Stimulated activated CD8-positive, alpha-beta memory T cell treated with anti-CD3 and anti-CD28 coated beads, Interleukin-12 subunit alpha, Interleukin-12 subunit beta, amount 100 ng/mL, for 1 hour (primary cell): ENCODE measurements around the gene NLRC5.

Experiments
- DNase-seq: peaks from one replicate; pipeline ENCODE4 v3.0.0-alpha.2; 2020; ENCODE audit warnings: low read depth

The NLRC5 gene, protein sequence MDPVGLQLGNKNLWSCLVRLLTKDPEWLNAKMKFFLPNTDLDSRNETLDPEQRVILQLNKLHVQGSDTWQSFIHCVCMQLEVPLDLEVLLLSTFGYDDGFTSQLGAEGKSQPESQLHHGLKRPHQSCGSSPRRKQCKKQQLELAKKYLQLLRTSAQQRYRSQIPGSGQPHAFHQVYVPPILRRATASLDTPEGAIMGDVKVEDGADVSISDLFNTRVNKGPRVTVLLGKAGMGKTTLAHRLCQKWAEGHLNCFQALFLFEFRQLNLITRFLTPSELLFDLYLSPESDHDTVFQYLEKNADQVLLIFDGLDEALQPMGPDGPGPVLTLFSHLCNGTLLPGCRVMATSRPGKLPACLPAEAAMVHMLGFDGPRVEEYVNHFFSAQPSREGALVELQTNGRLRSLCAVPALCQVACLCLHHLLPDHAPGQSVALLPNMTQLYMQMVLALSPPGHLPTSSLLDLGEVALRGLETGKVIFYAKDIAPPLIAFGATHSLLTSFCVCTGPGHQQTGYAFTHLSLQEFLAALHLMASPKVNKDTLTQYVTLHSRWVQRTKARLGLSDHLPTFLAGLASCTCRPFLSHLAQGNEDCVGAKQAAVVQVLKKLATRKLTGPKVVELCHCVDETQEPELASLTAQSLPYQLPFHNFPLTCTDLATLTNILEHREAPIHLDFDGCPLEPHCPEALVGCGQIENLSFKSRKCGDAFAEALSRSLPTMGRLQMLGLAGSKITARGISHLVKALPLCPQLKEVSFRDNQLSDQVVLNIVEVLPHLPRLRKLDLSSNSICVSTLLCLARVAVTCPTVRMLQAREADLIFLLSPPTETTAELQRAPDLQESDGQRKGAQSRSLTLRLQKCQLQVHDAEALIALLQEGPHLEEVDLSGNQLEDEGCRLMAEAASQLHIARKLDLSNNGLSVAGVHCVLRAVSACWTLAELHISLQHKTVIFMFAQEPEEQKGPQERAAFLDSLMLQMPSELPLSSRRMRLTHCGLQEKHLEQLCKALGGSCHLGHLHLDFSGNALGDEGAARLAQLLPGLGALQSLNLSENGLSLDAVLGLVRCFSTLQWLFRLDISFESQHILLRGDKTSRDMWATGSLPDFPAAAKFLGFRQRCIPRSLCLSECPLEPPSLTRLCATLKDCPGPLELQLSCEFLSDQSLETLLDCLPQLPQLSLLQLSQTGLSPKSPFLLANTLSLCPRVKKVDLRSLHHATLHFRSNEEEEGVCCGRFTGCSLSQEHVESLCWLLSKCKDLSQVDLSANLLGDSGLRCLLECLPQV (N-terminal part only)

DNA sequence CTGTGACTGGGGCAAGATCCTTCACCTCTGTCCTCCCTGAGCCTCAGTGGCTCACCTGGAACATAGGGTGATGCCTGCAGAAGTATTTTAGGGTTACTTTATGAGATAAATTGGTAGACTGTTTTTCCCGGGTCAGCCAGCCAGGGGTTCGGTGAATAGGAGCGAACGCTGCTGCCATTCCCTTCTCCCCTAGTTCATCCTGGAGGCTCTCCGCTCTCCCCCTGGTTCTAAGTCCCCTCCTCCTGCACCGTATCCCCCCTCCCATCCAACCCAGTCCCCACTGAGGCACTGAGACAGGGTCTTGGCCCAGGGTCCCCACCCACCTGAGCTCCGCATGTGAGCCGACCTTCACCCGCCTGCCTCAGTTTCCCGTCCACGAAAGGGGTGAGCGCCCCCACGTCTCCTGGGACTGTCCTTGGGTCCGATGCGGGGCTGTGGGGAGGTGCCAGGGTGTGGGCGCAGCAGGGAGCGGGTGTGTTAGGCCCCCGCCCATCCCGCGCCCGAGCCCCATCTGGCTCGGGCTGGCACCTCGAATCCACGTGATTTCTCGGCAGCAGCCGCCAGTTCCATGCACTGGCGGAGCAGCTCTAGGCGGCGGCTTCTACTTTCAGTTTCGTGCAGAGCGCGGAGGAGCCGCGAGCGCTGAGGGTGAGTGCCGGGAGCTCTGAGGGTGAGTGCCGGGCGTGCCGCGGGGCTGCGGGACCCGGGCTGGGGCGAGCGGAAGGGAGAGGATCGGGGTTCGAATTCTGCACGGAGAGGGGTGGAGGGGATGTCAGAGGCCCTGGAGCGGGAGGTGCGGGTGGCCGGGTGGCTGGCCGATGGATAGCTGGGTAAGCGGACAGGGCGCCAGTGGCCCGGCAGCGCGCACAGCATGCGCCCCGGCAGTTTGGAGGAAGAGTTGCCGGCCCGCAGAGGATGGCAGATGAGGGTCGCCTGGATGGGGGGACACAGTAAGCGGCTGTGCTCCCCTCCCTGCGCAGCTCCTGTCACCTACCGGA, at the start of gene NLRC5:
Gene NLRC5 (plus strand): TSS at position 610 of the 998 bp plus-strand sequence. CDS start 31,156 bp downstream, outside the sequence.
- DNase-seq = peak; percentile 84

DNA sequence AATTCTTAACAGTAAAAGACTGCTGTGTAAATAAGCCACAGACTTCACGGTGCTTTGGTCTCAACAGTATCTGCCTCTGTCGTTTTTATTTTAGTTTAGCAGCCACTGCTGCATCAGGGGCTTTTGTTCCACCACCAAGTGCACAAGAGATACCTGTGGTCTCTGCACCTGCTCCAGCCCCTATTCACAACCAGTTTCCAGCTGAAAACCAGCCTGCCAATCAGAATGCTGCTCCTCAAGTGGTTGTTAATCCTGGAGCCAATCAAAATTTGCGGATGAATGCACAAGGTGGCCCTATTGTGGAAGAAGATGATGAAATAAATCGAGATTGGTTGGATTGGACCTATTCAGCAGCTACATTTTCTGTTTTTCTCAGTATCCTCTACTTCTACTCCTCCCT, 49.6 kb upstream of the NLRC5 start:
- no peak for DNase-seq

DNA sequence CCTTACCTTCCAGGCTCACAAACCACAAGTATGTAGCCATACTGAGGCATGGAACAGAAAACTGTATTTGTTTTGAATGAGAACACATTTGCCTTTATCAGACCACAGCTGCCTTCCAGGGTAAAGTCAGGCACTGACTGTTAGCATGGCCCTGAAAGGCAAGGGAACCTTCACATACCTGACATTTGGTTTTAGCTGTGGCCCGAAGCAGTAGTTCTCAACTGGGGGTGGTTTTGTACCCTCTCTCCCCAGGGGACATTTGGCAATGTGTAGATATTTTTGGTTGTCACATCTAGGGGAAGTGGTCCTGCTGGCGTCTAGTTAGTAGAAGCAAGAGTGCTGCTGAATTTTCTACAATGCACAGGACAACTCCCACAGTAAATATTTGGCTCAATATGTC, 48.3 kb upstream of the NLRC5 start:
- DNase-seq = no peak

DNA sequence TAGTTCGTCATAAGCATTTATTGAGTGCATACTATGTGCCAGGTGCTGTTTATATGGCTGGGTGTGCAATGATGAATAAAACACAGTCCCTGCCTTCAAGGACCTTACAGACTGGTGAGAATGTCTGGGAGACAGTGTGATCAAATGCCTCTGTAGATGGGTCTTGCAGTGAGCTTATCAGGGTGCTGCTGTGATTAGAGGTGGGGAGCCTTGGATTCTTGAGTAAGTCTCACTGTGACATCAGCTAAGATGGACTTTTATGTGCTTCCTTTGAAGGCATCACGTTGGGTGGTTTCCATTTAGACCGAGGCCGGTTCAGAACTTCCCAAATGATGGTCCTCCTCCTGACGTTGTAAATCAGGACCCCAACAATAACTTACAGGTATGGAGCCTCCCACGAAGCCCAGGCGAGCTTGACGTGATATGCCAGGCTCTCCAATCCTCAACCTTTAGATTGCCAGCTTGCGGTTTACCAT, 47.5 kb upstream of the NLRC5 start:
- DNase-seq = no peak

DNA sequence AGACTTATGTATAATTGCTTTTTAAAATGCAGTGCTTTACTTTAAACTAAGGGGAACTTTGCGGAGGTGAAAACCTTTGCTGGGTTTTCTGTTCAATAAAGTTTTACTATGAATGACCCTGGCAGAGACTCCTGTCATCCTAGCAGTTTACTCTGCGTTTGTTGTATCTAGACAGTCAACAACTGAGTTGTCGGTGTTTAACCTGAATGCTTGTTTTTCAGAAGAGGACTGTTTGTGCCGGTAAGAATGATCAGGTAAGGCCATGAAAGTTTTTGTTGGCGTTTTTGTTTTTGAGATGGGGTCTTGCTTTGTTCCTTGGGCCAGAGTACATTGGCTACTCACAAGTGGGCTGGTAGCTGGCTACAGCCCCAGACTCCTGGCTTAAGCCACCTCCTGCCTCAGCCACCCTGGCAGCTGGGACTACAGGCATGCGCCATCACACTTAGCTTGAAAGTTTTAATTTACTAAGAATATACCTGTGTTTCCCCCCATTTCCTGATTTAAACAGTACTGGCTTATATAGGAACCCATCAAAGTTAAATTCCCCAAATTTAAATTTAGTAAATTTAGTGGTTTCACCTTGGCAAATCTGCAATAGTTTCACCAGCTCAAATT, 45.5 kb upstream of the NLRC5 start:
- DNase-seq = no peak

DNA sequence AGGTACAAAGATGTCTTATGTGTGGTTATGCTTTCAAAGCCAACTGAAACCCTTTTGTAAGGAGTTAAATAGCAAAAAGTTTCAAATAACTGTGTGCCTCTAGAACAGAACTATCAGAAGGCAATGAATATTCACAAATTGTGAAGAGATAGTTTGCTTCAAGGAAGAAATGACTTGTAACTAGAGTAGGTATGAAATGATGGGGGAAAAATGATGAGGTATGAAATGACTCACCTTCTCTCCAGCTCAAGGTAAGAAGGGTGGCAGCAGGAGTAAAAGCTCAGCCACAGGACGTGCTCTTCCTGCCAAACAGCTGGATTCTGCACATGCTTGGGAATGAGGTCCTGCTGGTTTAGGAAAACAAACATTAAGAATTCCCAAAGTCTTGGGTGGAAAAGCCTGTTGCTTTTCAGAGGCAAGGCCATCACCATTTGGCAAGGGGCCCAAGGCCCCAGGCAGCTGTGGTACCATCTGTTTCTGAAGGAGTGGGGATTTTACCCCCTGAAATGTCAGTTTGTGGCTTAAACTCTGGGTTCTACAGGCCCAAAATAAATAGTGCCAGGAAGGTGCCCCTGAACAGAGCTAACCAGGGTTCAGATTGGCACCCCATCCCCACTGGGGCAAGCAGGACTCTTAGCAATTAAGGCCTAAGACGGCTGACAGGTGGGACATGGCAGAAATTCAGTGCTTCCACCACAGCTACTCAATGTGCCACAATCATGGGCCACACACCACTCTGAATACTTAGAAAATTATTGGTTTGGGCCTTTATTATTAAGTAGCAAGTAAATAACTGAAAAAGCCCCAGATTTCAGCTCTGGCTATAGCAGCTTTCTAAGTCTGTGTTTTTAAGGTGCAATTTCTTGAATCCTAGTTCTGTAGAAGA, 44.2 kb upstream of the NLRC5 start:
- DNase-seq = no peak

DNA sequence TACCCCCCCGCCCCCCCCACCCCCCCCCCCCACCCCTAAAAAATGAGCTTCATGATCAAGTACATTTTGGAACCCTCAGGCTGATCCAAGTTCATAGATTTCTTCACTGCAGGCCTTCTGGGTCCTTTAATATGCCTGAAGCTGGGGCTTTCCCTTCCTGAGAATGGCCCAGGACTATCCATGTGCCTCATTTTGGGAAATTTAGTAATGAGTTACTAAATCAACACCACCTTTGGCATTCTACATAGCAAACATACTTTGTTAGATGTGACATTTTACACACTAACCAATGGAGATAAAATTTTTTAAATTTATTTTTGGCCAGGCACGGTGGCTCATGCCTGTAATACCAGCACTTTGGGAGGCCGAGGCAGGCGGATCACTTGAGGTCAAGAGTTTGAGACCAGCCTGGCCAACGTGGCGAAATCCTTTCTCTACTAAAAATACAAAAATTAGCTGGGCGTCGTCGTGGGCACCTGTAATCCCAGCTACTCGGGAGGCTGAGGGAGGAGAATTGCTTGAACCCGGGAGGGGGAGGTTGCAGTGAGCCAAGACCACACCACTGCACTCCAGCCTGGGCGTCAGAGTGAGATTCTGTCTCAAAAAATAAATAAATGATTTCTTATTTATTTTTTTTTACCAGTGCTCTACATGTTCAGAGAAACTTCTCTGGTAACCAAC, 43.4 kb upstream of the NLRC5 start:
- DNase-seq = no peak

DNA sequence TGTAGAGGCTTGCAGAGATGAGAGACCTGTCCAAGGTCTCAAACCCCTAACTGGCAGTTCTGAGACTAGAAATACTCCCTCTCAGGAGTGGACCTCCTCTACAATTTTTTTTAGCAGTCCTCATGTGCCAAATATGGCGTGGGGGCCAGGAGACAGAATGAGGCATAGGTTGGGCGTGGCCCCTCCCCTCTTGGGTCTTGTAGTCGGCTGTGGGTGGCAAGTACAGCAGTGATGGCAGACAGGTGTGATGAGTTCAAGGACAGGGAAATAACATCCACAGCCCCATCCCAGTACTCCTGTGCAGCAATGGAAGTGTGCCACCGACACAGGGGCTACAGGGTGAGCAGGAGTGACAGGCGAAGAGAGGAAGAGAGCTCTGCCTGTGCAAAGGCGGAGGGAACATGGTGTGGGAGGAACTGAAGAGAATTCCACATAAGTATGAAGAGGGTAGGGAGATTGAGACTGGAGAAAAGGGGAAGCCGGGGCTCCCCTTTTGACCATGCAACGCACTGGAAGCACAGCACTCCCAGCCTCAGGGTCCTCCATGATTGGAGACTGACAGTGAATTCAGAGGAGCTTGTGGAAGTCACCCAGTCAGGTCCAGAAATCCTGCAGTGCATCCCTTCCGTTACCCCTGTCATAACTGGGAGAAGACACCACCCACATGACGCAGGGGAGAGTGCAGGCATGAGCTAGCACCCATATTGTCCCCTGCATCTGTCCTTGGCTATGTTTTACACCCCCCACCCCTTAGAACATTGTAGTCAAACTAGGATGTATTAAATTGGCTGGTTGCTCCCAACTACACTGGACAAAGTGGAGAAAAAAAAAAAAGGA, 42.4 kb upstream of the NLRC5 start:
- no peak for DNase-seq

DNA sequence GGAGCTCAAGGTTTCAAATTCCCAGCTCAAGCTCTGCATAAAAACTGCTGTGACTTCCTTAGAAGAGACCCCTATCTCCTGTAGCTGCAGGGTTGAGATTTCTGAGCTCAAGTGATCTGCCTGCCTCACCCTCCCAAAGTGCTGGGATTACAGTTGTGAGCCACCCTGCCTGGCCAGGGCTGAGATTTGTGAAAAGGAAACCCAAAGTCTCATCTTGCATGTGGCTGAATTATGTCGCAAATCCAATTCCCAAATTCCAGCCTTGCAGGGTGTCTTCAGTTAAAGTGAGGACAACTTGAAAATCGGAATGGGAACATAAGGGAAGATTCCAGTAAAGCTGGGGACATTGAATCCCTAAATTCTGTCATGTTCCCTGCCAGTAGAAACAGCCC, 41.8 kb upstream of the NLRC5 start:
- no peak for DNase-seq

DNA sequence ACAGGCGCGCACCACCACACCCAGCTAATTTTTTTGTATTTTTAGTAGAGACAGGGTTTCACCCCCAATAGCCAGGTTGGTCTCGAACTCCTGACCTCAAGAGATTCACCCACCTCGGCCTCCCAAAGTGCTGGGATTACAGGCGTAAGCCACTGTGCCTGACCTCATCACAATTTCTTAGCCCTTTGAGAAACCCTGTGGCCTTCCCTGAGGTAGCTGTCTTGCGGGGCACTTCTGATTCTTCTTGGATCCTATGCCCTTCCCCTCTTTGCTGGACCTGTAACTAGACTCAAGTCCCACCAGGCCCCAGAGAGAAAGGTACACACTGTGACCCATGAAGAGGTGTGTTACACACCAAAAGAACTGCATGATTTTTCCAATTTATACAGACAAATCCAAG, 41.1 kb upstream of the NLRC5 start:
- no peak for DNase-seq

DNA sequence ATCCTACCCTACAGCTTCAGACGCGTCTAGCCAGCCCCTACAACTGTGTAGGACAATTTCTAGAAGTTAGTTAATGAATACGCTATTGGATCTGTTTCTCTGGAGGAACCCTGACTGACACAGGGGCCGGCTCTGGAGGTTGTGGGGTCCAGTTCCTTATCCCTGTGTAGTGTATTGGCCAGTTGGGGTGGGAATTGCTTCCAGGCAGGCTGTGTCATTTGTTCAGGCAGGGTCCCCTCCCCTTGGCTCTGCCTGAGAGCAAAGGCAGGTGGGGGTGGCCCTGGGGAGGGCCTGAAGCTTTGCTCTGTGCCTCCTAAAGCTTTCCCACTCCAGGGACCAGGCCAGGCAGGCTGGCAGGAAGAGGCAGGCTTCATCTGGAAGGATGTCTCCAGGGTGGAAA, 39.3 kb upstream of the NLRC5 start:
- DNase-seq = no peak

DNA sequence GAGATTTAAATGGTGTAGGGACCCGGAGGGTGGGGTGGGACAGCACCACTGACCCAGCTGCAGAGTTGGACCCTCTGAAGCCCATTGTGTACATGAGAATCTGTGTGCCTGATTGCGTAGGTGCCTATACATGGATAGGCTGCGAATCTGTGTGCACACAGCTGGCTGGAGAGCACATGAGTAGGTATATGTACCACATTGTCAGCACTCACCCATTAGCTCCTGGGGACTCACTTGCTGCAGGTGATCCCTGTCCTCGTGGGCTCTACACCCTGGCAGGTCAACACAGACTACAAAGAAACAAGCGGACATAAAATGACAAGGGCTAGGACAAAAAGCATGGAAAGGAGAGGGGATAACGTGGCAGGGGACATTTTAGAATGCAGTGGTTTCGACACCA, 38.9 kb upstream of the NLRC5 start:
- DNase-seq = no peak

DNA sequence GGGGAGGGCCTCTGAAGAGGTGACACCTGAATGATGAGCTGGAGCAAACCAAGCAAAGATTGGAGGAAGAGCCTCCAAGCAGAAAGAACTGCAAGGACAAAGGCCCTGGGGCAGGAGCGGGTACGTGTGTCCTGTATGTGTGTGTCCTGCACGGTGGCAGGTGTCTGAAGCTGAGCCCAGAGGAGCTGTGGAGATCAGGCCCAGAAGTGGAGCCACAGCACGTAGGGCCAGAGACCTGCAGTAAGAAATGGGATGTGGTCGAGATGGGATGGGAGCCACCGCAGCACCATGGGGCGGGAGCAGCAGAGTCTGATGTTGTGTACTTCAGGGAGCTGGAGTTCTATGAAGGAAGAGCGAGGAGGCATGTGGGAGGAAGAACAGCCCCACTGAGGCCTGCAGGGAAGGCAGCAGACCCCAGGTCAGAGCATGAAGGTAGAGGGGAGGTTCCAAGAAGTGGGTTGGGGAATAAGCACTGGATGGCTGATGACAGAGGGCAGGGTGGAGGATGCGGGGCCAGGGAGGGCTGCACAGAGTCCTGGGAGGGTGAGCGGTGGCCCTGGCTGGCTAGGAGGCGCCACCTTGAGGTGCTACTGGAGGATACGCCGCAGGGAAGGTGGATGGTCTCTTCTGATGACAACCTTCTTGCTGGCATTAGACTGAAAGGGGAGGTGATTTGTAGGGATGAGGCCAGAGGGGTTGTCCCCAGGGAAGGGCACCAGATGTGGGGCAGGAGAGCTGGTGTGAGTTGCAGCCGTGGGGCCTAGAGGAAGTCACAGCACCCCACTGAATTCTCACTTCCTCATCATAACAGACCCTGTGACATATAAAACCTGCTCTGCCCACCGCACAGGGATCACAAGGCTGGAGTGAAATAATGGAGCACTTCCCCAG, 38.2 kb upstream of the NLRC5 start:
- DNase-seq = no peak

DNA sequence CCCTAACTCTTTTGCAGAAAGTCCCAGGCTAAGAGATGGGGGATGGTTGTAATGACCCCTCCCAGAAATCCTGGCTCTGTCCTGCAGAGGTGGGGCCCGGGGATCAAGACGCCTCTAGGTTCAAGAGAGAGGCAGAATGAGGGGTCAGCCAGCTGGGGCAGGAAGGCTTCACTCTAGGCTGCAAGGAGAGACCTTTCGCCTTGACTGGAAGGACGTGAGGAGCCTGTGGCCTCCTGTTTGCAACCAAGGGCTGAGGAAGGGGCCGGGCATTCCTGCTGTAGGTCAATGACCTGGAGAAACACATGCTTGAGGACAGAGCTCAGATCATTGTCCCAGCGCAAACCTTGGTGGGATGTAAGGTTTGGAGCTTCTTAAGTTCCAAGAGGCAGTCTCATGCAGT, 36.4 kb upstream of the NLRC5 start:
- no peak for DNase-seq

DNA sequence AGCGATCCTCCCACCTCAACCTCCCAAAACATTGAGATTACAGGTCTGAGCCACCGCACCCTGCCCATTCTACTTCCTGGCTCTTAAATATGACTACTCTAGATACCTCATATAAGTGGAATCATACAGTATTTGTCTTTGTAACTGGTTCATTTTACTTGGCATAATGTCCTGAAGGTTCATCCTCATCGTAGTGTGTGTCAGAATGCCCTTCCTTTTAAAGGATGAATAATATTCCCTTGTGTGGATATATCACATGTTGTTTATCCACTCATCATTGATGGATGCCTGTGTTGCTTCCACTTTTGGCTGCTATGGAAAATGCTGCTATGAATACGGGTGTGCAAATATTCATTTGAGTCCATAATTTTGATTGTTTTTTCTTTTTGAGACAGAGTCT, 33.3 kb upstream of the NLRC5 start:
- no peak for DNase-seq

DNA sequence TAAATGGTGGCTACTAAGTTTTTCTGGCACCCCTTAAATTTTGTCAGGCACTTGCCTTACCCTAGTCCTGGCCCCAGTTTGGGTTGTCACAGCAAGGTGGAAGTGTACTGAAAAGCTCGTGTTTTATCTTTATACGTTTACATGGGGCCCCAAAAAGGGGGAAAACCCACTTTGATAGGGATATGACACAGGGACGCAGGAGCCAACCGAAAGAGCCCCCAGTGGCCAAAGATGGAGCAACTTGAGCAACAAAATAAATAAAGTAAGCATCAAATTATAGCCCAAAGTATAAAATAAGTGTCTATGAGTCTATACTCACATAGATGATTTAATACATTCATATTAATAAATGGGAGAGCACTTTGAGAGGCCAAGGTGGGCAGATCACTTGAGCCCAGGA, 32.6 kb upstream of the NLRC5 start:
- DNase-seq = no peak

DNA sequence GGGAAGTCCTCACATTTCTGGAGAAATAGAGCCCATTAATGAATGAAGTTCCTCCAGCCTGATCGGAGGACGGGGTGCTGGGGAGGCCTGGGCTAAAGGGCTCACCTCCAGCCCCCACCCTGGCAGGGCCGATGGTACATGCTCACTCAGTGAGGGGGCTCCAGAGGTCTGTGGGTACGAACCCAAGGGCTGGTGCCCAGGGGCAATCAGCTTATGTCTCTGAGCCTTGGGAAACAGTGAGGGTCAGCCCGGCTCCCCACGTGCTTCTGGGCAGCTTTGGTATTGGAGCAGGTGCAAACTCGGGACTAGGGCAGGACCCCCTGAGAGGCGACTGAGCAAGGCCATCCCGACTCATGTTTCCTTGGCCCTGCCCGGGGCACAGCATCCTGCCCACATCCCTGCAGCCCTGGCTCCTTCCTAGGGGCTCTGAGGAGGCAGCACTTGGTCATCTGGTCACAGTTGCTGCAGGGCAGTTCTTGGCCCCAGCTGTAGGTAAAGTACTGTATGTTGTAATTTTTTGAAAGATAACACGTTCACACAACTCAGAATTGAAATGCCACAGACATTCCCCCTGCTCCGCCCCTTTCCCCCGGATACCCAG, 28.6 kb upstream of the NLRC5 start:
- no peak for DNase-seq
